GM04504 (cell line): ENCODE data around the gene PTPRO.
"Not testable (repeated sequence)": the region's sequence is repeated elsewhere in the genome, so short reads cannot be mapped to it uniquely, and the experiment has no call there.

Experiments used
- DNase-seq: peaks from one replicate; pipeline ENCODE4 v3.0.0-alpha.2; 2012; ENCODE audit warnings: low read depth

Gene PTPRO

GRCh38 chr12:15602051-15602672, 279.9 kb downstream of the PTPRO start:
- DNase-seq, result no peak

- no peak for DNase-seq
Observed at GRCh38 chr12:15603474-15604085, 281.3 kb downstream of the PTPRO start.

- DNase-seq, result no peak
Observed at GRCh38 chr12:15605881-15606590, 283.7 kb downstream of the PTPRO start.

GRCh38 chr12:15608406-15608805, 286.1 kb downstream of the PTPRO start:
- DNase-seq, result no peak

- no peak for DNase-seq
Observed at GRCh38 chr12:15608941-15609340, 286.6 kb downstream of the PTPRO start.

- DNase-seq, result peak; percentile 46
Observed at GRCh38 chr12:15613981-15614380, 291.7 kb downstream of the PTPRO start.

GRCh38 chr12:15616495-15616894, 294.2 kb downstream of the PTPRO start:
- not testable (repeated sequence) for DNase-seq

GRCh38 chr12:15620741-15621539, 298.6 kb downstream of the PTPRO start:
- no peak for DNase-seq

GRCh38 chr12:15625075-15625474, 302.8 kb downstream of the PTPRO start:
- no peak for DNase-seq

- no peak for DNase-seq
Observed at GRCh38 chr12:15627995-15628945, 306.0 kb downstream of the PTPRO start.

- peak; percentile 87 for DNase-seq
Observed at GRCh38 chr12:15629108-15629507, 306.8 kb downstream of the PTPRO start.

- peak; percentile 56 for DNase-seq
Observed at GRCh38 chr12:15629761-15630160, 307.5 kb downstream of the PTPRO start.

GRCh38 chr12:15631007-15631715, 308.9 kb downstream of the PTPRO start:
- DNase-seq, result no peak

GRCh38 chr12:15632708-15633107, 310.4 kb downstream of the PTPRO start:
- no peak for DNase-seq

- DNase-seq, result no peak
Observed at GRCh38 chr12:15633201-15633600, 310.9 kb downstream of the PTPRO start.

- no peak for DNase-seq
Observed at GRCh38 chr12:15634010-15634683, 311.8 kb downstream of the PTPRO start.

GRCh38 chr12:15636060-15636890, 314.0 kb downstream of the PTPRO start:
- no peak for DNase-seq

- no peak for DNase-seq
Observed at GRCh38 chr12:15638231-15638630, 315.9 kb downstream of the PTPRO start.

GRCh38 chr12:15644700-15645099, 322.4 kb downstream of the PTPRO start:
- DNase-seq, result no peak
